ACC112 (cell line): ENCODE results near the gene GSTCD.
A peak's percentile ranks its signal among the peaks of the same experiment; 100 is the strongest.

Source experiments
- H2AFZ ChIP-seq: fragments of 200-600 bp; sonication (generic); one replicate; pipeline ENCODE4 v1.6.0; 2017; ENCODE audit warnings: antibody characterized with exemption, low read length; ENCODE audit not compliant: unreplicated experiment
- H3K27ac ChIP-seq: fragments of 200-600 bp; sonication (generic); 2 replicates; pipeline ENCODE4 v1.5.1; 2014; ENCODE audit warnings: low read depth, mild to moderate bottlenecking, antibody characterized with exemption, low read length, moderate library complexity
- H3K27me3 ChIP-seq: fragments of 200-600 bp; sonication (generic); 2 replicates; pipeline ENCODE4 v1.6.1; 2014; ENCODE audit warnings: mild to moderate bottlenecking, antibody characterized with exemption, low read length, moderate library complexity, mixed read lengths; ENCODE audit not compliant: insufficient read depth
- H3K36me3 ChIP-seq: fragments of 200-600 bp; sonication (generic); 2 replicates; pipeline ENCODE4 v1.6.1; 2016; ENCODE audit warnings: mild to moderate bottlenecking, antibody characterized with exemption, low read length, moderate library complexity, mixed read lengths; ENCODE audit not compliant: insufficient read depth
- H3K4me1 ChIP-seq: fragments of 200-600 bp; sonication (generic); one replicate; pipeline ENCODE4 v1.6.1; 2016; ENCODE audit warnings: low read length, mixed read lengths; ENCODE audit not compliant: insufficient read depth, unreplicated experiment, control insufficient read depth
- H3K4me3 ChIP-seq: fragments of 200-600 bp; sonication (generic); 2 replicates; pipeline ENCODE4 v1.5.1; 2014; ENCODE audit warnings: mild to moderate bottlenecking, low read depth, low read length
- H3K79me2 ChIP-seq: fragments of 200-600 bp; sonication (generic); one replicate; pipeline ENCODE4 v1.6.0; 2016; ENCODE audit warnings: low read length; ENCODE audit not compliant: control insufficient read depth, unreplicated experiment, insufficient read depth

Gene GSTCD

DNA sequence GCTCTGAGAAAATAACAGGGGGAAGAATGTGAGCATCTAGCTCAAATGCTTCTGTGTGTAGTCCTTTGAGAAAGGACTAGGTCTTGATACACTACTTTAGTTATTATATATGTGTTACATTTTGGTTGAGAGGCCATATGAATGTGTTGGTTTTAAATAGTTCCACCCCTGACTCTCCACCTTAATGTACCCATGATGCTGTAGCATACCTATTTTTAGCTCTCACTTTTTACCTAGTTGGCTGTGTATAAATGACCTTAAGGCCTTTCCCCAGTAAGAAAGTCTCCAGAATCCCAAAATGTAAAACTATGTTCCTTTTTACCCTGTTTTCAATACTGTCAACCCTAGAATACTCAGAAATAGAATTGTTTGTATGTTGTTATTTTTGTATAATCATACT is 166.6 kb downstream of the GSTCD start:
- no peak overlapping the region for H3K4me3 ChIP-seq
- no peaks in the 10 kb centered on the region for H3K79me2 ChIP-seq
- no peaks in the 10 kb centered on the region for H3K36me3 ChIP-seq
- H2AFZ ChIP-seq: no peak overlapping the region
- no peak overlapping the region for H3K27ac ChIP-seq
- peaks cover 24% of the 10 kb centered on the region; the same call in 1 of the 2 replicates for H3K27me3 ChIP-seq
- H3K4me1 ChIP-seq: no peaks in the 10 kb centered on the region

GRCh38 chr4:105878668-105879067 is 170.1 kb downstream of the GSTCD start:
- Histone ChIP-seq H3K79me2 (no peaks in the 10 kb centered on the region), H3K4me3 (no peak overlapping the region), H3K4me1 (no peaks in the 10 kb centered on the region), H2AFZ (no peak overlapping the region), H3K27ac (no peak overlapping the region), H3K27me3 (peaks cover 8% of the 10 kb centered on the region; the same call in 1 of the 2 replicates), H3K36me3 (no peaks in the 10 kb centered on the region)

GRCh38 chr4:105887508-105887907 is 178.9 kb downstream of the GSTCD start:
- H2AFZ ChIP-seq: no peak overlapping the region

DNA sequence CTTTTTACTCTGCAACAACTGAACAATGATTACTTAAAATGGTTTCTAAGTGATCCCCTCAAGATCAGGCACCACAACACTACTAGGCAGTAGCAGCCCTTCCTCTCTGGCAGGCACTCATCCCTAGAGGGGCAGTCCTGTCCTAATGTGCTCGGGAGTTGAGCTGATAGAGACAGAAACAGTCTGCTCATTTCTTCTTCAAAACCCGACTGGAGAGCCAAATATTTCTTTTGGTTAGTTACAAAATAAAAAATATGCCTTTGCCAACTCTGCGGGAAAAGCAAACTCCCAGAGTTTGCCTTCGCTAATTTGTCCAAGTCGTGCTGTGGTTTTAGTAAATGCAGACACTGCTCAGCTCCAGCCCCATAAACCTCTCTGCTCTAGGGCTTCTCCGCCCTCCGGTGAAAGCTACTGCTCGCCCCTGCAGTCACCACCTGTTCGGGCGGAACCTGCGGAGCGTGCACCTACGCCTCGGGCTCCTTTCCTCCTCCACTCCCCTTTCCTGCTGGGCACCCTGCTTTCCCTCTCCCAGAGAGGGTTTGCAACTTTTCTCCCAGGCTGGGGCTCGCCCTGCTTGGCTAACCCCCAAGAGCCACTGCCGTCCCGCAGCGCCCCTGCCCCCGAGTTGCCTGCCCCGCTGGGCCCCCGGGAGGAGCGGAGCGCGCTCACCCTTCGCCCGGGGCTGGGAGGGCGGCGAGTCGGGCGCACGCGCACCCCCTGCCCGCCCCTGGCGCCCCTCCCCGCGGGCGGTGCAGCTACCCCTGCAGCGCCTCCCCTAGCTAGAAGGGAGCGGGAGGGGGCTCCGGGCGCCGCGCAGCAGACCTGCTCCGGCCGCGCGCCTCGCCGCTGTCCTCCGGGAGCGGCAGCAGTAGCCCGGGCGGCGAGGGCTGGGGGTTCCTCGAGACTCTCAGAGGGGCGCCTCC is 186.3 kb downstream of the GSTCD start, which contains the start of gene NPNT:
Gene NPNT (plus strand): TSS at position 812 of the 923 bp plus-strand sequence. CDS start 182 bp downstream, outside the sequence.
- Histone ChIP-seq H3K79me2 (no peaks in the 10 kb centered on the region), H3K27ac (no peak within 1 kb of the TSS), H3K4me3 (peak within 1 kb of the TSS; percentile 49), H3K4me1 (no peaks in the 10 kb centered on the region), H2AFZ (peak within 1 kb of the TSS; percentile 32), H3K36me3 (no peaks in the 10 kb centered on the region), H3K27me3 (peaks cover 100% of the 10 kb centered on the region)

More at GRCh38 chr4:105887508-105887907, 178.9 kb downstream of the GSTCD start:
- Histone ChIP-seq H3K27ac (no peak overlapping the region), H3K27me3 (peaks cover 48% of the 10 kb centered on the region), H3K36me3 (no peaks in the 10 kb centered on the region), H3K79me2 (no peaks in the 10 kb centered on the region), H3K4me3 (no peak overlapping the region), H3K4me1 (no peaks in the 10 kb centered on the region)

DNA sequence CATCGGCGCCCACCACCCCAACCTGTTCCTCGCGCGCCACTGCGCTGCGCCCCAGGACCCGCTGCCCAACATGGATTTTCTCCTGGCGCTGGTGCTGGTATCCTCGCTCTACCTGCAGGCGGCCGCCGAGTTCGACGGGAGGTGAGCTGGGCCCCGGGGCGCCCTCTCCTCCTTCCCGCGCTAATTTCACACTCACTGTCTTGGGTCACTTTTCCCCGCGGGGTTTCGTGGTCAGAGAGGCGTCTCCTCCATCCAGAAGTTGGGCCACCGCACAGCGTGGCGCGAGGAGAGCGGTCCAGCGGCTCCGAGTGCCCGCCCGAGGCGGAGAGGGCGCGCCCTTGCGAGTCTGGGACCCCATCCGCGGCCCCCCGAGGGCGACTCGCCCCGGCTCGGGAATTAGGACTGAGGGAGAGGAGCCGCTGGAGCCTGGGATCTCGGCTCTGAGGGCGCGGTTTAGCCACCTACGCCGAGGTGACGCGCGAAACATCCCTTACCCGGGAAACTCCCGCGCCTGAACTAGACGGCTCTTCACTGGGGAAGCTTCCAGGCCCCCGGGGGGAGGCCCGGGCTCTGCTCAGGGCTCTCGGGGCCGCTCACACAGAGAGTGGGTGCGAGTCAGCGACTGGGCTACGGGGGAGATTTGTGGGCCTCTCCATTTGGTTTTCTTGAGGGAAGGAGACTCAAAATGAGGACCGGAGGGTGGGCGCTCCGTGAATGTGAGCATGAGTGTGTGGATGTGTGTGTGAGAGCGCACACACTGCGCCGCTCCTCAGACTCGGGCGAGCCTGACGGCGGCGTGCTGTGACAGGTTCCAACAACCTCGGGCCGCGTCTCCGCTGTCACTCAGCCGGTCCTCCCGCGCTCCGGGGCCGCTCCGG is 187.2 kb downstream of the GSTCD start:
- Histone ChIP-seq H3K4me1 (no peaks in the 10 kb centered on the region), H3K4me3 (peak overlapping the region; percentile 49), H2AFZ (no peak overlapping the region), H3K27me3 (peaks cover 100% of the 10 kb centered on the region), H3K27ac (no peak overlapping the region), H3K79me2 (no peaks in the 10 kb centered on the region), H3K36me3 (no peaks in the 10 kb centered on the region)

- H3K27me3 ChIP-seq: peaks cover 100% of the 10 kb centered on the region
- H3K4me1 ChIP-seq: no peaks in the 10 kb centered on the region
- peak overlapping the region; percentile 49 for H3K4me3 ChIP-seq
- no peak overlapping the region for H3K27ac ChIP-seq
- H2AFZ ChIP-seq: no peak overlapping the region
- no peaks in the 10 kb centered on the region for H3K79me2 ChIP-seq
- H3K36me3 ChIP-seq: no peaks in the 10 kb centered on the region
These were observed 187.9 kb downstream of the GSTCD start for GRCh38 chr4:105896461-105896942.
